Neutrophil (primary cell): ENCODE results near the gene IGSF8.

Source experiments
- H3K27ac ChIP-seq: fragments of 200-600 bp; sonication (generic); 2 replicates; pipeline ENCODE4 v1.5.1; 2016; ENCODE audit warnings: mild to moderate bottlenecking, moderate library complexity
- H3K27me3 ChIP-seq: fragments of 200-600 bp; sonication (generic); 2 replicates; pipeline ENCODE4 v1.6.0; 2016; ENCODE audit warnings: mild to moderate bottlenecking
- H3K36me3 ChIP-seq: fragments of 200-600 bp; sonication (generic); 2 replicates; pipeline ENCODE4 v1.5.1; 2017
- H3K4me1 ChIP-seq, 2 experiments: fragments of 200-600 bp in 1 of 2; sonication (generic) in 1 of 2; 1 replicate in 1 of 2; 2 replicates in 1 of 2; pipeline versions ENCODE4 v1.5.1 to v1.6.1; 2013 to 2016; ENCODE audit warnings: low read depth in 1 of 2, low read length in 1 of 2, mild to moderate bottlenecking in 1 of 2, moderate library complexity in 1 of 2; ENCODE audit not compliant: control insufficient read depth in 1 of 2, insufficient read depth in 1 of 2
- H3K4me3 ChIP-seq, 2 experiments: fragments of 200-600 bp in 1 of 2; sonication (generic) in 1 of 2; 1 replicate in 1 of 2; 2 replicates in 1 of 2; pipeline ENCODE4 v1.5.1; 2013 to 2016; ENCODE audit warnings: low read depth in 1 of 2, low read length in 1 of 2, mild to moderate bottlenecking in 1 of 2, moderate library complexity in 1 of 2
- H3K9me3 ChIP-seq: fragments of 200-600 bp; sonication (generic); 2 replicates; pipeline ENCODE4 v1.5.1; 2016
- CTCF ChIP-seq: fragments of 200-600 bp; sonication (generic); IDR thresholded peaks from 2 replicates; pipeline ENCODE4 v1.5.1; 2016; ENCODE audit warnings: antibody characterized with exemption

The IGSF8 gene

GRCh38 chr1:160061369-160062229, 36.8 kb downstream of the IGSF8 start:
- H3K27ac ChIP-seq: no peak overlapping the region

GRCh38 chr1:160058087-160058486, 40.3 kb downstream of the IGSF8 start:
- peaks cover 33% of the 10 kb centered on the region for H3K27me3 ChIP-seq

More at GRCh38 chr1:160061369-160062229, 36.8 kb downstream of the IGSF8 start:
- no peaks in the 10 kb centered on the region for H3K9me3 ChIP-seq
- no peak for TF ChIP-seq CTCF
- no peaks in the 10 kb centered on the region for H3K36me3 ChIP-seq
- H3K4me3 ChIP-seq: no peak overlapping the region
- no peaks in the 10 kb centered on the region for H3K4me1 ChIP-seq
- peaks cover 30% of the 10 kb centered on the region for H3K27me3 ChIP-seq

GRCh38 chr1:160056648-160057169, 41.7 kb downstream of the IGSF8 start:
- Histone ChIP-seq H3K27ac (no peak overlapping the region), H3K36me3 (no peaks in the 10 kb centered on the region), H3K9me3 (no peaks in the 10 kb centered on the region), H3K4me1 (no peaks in the 10 kb centered on the region), H3K27me3 (peaks cover 46% of the 10 kb centered on the region), H3K4me3 (no peak overlapping the region)
- no peak for TF ChIP-seq CTCF

More at GRCh38 chr1:160058087-160058486, 40.3 kb downstream of the IGSF8 start:
- TF ChIP-seq CTCF: no peak
- Histone ChIP-seq H3K36me3 (no peaks in the 10 kb centered on the region), H3K9me3 (no peaks in the 10 kb centered on the region), H3K4me1 (no peaks in the 10 kb centered on the region), H3K27ac (no peak overlapping the region), H3K4me3 (no peak overlapping the region)

GRCh38 chr1:160053548-160054365, 44.7 kb downstream of the IGSF8 start:
- H3K4me3 ChIP-seq: no peak overlapping the region
- H3K36me3 ChIP-seq: no peaks in the 10 kb centered on the region
- no peak overlapping the region for H3K27ac ChIP-seq
- no peaks in the 10 kb centered on the region for H3K4me1 ChIP-seq
- peaks cover 56% of the 10 kb centered on the region for H3K27me3 ChIP-seq
- no peak for TF ChIP-seq CTCF
- no peaks in the 10 kb centered on the region for H3K9me3 ChIP-seq

- no peak overlapping the region for H3K4me3 ChIP-seq
- no peak for TF ChIP-seq CTCF
- no peak overlapping the region for H3K27ac ChIP-seq
- peaks cover 57% of the 10 kb centered on the region for H3K27me3 ChIP-seq
- no peaks in the 10 kb centered on the region for H3K9me3 ChIP-seq
- no peaks in the 10 kb centered on the region for H3K36me3 ChIP-seq
- no peaks in the 10 kb centered on the region for H3K4me1 ChIP-seq
Measured at GRCh38 chr1:160052936-160053335, 45.5 kb downstream of the IGSF8 start.
